Right renal pelvis (tissue), 4 donors: Measurements from ENCODE around the gene TFF1. TPM values are rescaled to one million over a fixed set of nuclear protein-coding genes. Genes with fewer than 3 reads are reported as not detected.

Source experiments
- DNase-seq, 4 donors: peaks; one replicate each; pipeline ENCODE4 v3.0.0-alpha.2; 2013; ENCODE audit warnings: low read depth in 4 of 4, low spot score in 3 of 4, missing footprints in 1 of 4
- polyA plus RNA-seq, 4 donors: library from polyadenylated mRNA; unstranded; fragments of 120-200 nt; gene quantifications; one replicate each; pipeline ENCODE4 v1.2.1, GENCODE V29; 2013; ENCODE audit not compliant: insufficient read length in 4 of 4

TFF1 gene
- polyA plus RNA-seq, 4 donors: 0.70 TPM; not detected in 3

DNA sequence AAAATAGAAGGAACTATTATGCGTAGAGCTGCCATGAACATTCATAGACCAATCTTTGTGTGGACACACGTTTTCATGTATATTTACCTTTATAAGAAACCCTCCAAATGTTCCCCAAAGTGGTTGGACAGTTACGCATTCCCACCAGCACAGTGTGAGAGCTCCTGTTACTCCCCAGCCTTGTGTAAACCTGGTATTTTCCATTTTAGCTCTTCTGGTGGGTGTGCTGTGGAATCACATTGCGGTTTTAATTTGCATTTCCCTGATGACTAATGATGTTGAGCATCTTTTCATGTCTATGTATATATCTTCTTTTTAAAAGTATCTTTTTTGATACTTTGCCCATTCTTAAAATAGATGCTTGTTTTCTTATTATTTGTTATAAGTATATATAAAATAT is 34.2 kb upstream of the TFF1 start:
- DNase-seq: no peak

DNA sequence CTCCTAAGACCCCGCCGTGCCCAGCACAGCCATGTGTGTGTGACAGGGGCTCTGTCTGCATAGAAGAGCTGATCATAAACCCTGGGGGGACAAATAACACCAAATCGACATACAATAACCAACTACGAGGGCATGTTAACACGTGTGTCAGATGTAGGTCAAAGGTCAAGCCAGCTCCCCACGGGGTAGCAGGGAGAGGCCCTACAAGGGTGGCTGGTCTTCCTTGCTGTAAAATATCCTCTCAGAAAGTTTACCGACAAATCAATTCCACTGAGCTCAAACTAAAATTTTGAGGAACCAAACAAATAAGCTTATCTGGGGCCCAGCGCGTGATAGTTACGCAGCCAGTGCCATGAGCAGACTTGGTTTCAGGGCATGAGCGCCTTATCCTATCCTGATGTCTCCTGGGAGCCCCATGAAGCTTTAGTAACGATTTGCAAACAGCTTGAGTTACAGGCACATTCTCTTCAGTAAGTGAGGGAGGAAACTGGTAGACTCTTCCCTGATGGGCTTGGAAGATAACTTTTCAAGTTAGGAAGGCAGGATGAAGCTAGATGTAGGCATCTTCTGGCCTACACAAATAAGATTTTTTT is 32.2 kb upstream of the TFF1 start:
- DNase-seq: no peak

DNA sequence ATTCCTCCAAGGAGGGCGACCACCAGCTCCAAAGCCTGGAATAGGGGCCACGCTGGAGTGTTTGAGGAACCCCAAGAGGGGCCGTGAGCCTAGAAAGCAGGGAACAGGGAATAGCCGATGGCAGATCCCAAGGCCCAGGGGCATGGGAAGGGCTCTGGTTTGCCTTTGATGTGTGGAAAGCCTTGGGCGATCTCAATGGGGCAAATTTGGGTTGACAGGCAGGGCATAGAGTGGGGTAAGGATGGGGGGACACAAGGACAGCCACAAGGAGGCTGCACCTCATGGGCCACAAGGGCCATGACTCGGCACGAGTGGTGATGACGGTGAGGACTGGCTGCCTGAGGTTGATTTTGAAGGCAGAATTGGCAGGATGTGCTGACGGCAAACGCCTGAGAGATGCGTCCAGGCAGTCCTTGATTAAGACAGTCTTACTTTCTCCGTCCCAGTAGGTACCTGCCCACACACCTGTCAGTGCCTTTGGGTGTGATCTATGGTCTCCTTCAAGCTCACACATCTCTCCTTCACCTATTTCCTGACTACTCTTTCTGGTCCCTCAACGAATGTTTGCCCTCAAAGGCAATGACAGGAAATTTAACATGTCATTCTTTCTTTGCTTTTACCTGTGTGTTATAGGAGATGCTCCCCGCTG is 31.5 kb upstream of the TFF1 start:
- no peak for DNase-seq

DNA sequence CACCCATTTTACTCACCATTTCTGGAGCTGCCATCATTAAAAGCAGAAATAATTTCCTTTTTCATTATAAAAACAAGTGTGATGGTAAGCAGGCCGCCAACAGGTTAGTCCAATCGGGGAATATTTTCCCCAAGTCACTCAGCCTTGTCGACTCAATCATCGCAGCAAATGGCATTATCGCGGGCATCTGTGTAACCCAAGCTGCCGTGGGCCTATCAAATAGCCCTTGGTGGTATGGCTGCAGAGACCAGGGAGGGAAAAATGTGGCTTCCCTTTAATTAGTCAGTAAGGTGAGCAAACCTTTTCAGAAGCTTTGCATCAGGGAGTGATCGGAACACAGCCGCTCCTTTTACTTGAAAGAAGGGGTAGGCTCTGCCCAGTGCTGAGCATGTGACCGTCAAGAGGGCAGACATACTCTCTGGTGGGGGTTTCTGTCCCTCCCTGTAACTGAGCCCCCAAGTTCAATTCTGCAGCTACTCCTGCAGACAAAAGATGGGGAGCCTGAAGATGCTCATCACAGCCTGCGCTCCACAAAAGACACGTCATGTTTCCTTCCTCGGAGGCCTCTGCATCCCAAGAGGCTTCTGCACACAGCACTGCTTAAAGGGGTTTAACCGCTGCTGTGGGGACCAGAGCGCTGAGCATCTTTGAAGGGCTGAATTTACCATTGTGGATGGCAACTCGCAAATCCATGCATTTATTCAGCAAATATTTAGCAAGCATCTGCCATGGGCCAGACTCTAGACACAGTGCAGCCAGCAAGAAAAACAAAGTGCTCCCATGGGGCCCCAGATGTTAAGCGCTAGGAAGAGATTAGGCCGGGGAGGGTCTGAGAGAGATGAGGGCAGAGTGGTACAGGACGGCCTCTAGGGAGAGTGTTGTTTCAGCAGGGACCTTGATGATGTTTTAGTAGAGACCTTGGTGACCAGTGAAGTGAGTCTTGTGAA is 30.7 kb upstream of the TFF1 start:
- DNase-seq: no peak

DNA sequence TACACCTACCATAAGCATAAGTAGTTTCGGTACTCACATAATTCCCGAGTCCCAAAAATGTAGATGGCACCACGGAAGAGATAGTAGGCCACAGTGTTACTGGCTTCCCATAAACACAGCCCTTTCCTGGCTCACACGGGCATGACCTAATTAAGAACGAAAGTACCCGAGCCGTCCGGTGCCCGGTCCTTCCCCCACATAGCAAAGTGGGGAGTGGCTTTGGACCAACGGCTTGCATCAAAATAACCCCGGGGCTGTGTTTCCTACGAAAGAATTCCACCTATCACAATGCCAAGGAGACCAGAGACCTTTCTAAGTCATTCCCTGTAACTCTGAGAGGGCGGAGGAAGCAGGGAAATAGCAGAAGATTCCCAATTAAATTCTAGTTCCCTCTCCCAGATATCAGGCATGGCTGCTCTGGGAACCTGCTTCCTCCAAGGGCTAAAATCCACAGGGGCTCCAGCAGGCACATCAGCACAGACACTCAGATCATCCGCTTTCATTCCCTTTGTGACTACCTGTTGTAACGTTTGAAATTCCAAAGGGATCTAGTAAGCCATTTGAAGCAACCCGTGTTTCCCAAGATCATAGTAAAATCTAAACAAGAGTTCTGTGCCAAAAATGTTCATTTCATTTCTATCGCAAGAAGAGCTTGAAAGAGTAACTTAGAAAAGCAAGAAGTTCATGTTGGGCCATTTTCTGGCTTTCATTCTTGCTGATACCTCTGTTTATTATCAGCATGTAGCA is 29.7 kb upstream of the TFF1 start, which contains the start of gene TMPRSS3:
TMPRSS3 (minus strand) TSS at position 148 of the 747 bp plus-strand sequence. CDS start 635 bp downstream, outside the sequence.
- DNase-seq: no peak

DNA sequence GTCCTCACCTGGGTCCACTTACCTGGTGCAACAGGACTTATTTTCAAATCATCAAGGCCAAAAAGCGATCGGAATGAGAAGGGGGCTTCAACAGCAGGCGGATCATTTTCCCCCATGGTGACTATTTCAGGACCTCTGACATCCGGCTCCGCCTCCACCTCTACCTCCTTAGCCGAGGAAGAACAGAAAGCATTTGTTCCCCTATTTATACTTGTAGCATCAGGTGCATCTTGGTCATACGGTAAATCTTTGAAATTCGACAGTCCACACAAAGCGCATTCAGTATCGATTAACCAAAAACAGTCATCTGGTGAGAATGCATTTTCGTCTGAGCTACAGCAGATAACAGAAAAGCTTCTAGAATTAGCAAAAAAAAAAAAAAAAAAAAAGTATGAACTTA is 29.0 kb upstream of the TFF1 start:
- DNase-seq: no peak

DNA sequence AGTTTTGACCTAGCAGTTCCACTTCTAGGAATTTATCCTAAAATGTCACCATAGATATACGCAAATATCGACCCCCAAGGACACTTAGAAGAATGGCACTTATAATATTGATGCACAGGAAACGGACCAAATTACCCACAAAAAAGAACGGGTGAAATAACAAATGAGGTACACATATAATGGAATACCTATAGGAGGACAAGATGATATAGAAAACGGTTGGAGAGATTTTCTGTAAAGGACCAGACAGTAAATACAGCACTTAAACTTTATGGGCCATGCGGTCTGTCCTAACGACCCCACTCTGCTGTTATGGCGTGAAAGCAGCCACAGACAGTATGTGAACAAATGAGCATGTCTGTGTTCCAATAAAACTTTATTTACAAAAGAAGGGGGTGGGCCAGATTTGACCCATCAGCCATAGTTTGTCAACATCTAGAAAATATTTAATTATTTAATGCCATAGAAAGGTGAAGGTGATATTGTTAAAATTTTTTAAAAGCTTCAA is 27.2 kb upstream of the TFF1 start:
- DNase-seq: no peak

DNA sequence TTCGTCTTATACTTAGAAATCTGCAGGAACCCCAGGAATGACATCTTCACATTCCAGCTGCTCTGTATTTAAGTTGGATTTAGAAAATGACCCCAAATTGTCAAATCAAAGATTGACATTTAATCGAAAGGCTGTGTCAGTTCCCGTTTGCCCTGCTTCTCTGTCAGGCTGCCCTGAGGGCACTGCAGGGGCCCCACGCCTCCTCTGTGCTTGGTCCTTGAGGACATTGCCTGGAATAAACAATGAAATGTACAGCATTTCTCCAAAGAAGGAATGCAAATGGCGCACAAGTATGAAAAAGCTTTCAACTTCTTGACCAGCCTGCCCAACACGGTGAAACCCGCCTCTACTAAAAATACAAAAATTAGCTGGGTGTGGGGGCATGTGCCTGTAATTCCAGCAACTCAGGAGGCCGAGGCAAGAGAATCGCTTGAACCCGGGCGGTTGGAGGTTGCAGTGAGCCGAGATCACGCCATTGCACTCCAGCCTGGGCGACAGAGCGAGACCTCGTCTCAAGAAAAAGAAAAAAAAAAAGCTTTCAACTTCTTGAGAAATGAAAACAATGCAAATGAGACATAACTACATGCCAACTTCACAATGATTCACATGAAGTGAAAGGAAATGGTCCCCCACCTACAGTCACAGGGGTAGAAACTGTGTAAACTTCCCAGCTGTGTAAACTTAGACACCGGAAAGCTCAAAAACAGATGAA is 26.6 kb upstream of the TFF1 start:
- DNase-seq: no peak

DNA sequence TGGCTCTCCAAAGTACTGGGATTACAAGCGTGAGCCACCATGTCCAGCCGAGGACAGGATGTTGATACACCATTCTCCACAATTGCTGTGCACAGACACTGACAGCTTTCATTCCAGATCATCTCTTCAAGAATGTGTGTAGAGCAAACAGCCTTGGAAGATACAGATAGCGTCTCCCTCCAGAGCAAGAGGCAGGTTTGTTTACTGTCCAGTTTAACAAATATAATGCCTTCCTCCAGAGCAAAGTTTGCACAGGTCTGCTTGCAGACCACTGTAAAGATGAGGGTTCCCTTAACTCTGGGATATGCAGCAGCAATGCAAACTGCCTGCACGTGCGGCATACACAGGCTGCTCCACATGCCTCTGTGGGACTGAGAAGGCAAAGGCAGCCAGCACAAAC is 25.0 kb upstream of the TFF1 start:
- DNase-seq: no peak

DNA sequence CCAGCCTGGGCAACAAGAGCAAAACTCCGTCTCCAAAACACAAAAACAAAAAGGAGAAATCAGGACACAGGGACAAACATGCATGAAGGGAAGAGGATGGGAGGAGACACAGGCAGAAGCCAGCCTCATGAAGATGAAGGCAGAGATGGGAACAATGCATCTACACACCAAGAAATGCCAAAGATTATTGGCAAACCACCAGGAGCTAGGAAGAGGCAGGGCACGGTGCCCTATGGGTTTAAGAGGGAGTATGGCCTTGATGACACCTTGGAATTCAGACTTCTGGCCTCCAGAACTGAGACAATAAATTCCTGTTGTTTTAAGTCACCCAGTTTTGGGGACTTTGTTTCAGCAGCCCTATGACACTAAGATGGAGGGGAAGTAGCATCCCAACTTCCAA is 24.4 kb upstream of the TFF1 start:
- no peak for DNase-seq

DNA sequence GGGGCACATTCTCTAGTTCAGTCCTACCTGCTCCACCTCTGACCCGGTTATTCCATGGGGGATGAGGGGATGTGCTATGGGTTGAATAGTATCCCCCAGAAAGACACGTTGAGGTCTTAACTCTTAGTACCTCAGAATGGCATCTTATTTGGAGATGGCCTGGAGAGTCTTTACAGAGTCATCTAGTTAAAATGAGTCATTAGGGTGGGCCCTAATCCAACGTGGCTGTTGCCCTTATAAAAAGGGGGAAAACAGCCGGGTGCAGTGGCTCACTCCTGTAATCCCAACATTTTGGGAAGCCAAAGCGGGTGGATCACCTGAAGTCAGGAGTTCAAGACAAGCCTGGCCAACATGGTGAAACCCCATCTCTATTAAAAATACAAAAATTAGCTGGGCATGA is 23.9 kb upstream of the TFF1 start:
- DNase-seq: no peak

DNA sequence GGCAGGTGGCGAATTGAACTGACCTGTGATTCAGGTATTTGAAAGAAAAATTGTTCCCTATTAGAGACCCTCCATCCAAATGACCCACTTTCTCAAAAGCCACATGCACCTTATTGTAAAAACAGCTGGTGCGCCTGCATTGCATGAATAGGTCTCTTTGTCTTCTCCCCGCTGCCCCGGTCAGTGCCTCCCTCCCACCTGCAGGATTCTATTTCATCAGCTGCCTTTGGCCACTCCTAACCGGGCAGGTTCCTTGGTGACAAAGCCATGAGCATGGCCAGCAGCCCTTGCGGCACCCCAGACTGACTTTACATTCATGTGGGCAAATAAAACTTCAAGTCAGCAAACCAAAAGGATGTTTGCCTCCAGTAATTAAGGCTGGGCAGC is 23.1 kb upstream of the TFF1 start:
- peak in 1 of 4 donors; percentile 54 for DNase-seq

DNA sequence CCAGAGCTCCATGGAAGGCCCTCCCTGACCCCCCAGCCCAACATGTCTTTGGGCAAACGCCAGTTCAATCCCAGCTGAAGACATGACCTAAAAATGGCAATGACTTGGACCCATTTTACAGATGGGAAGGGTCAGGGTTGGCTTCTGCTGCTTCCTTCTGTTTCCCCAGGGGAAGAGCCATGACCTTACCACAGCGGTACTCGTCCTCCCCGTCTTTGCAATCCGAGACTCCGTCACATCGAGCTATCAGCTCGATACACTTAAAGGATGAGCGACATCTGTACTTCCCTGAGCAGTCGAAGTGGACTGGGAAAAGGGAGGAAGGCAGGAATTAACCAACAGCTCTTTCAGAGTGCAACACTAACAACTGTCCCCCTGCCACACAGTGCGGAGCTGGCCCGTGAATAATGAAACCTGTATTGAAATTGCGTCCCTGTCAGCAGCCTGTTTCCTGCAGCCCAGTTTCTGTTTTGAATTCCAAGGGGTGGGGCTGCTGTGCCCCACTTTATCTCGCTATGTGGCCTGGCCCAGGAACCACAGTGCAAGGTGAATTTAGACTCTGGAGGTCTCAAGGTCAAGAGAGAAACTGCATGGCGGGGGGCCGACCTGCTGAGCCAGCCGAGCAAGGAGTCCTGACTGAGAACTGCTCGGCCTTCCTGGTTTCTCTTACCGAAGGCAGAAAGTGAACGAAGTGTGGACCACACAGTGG is 22.6 kb upstream of the TFF1 start:
- no peak for DNase-seq

DNA sequence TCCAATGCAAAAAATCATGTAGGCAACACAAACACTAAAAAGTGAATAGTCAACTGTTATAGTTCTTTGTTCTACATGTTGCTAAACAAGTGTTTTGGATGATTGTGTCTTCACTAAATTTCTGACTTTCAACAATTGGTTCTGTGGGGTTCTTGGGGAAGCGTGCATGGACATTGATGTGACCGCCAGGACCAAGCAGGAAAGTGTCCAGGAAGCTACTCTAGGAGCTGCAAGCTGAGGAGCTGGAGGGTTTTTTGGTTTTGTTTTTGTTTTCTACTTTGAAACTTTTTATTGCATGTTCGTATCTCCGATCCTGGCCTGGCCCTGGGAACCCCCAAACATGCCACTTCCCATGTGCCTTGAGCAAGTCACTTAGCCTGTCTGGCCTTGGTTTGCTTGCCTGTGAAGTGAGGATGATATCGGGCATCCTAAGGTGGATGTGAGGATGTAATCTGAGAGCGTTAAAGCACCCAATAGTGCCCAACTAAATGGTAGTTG is 21.6 kb upstream of the TFF1 start:
- DNase-seq: no peak

DNA sequence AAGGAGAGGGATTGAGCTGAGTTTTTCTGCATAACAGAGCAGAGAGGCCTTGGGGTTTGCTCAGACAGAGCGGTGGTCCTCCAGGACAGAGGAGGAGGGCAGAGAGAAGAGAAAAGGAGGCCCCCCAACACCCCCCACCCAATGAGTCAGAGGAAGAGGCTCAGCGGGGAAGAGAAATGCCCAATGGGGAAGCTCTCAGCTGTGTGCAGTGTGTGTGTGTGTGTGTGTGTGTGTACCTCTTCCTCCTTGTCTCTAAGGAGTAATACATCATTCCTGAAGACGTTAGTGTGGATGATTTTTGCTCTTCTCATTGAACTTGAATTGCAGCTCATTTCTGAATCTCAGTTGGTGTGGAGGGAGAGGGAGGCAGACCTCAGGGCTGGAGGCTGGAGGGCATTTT is 20.8 kb upstream of the TFF1 start:
- no peak for DNase-seq

DNA sequence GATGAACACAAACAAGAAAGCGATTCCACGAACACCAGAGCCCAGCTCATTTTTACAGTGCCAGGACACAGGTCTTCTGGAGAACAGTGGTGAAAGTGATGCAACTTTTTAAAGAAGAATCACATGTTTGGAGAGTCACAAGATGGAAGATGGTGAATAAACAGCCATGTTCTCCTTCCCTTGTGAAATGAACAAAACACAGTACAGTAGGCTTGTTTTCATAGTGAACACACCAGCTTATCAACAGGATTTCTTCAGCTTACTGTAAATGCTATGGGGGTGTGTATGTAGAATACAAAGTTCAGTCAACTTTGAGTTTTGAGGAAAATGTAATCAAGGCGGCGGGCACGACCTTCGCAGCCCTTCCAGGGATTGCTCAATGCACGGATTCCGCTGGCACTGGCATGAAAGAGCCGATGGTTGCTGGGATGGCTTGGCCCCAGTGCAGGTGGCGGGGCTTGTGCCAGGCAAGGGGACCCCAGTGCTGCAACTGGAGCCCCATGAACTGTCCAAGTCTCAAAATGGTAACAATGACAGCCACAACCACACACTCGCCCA is 19.8 kb upstream of the TFF1 start:
- no peak for DNase-seq

DNA sequence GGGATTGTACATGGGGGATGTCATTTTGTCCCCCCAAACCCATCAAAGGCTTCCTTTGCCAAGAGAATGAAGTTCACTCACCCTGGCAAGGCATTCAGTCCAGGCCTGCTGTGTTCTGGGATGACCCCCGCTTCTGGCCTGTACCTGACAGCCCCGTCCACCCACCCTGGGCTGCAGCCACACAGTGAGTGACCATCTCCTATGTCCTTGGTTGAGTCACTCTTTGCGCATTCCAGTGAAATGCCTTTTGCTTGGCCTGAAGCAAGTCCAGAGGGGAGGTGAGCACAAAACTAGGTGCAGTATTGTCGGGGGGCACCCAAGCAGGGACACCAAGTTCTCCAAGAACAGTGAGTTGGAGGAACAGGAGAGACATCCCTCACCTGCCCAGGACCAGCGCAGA is 19.3 kb upstream of the TFF1 start:
- no peak for DNase-seq

DNA sequence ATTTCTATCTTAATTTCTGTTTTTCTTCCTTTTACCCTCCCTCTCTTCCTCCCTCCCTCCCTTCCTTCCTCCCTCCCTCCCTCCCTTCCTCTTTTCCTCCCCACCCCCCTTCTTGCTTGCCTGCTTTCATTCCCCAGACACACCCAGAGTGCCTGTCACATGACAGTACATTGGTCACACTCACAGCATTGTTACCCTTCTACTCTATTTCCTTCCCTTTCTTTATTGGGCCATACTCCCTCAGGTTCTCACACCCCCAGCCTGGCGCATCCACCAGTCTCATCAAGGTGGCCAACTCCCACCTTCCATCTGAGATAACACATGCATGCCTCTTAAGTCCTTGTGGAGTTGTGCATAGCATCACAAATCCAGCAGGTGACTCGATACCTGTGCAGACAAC is 18.7 kb upstream of the TFF1 start:
- no peak for DNase-seq
